HEK293 (cell line): ENCODE measurements around the gene GNAQ.

Source experiments
- CTCF ChIA-PET: fragments of 350-600 bp; formaldehyde crosslinking; extraction: SDS; loops from one replicate; lab custom pipeline; 2021; ENCODE audit warnings: antibody characterized with exemption; lab: Yijun Ruan, JAX
- POLR2A ChIA-PET: fragments of 300-600 bp; formaldehyde crosslinking; extraction: SDS; loops from one replicate; lab custom pipeline; 2020; ENCODE audit warnings: antibody characterized with exemption, inconsistent platforms; lab: Yijun Ruan, JAX
- H3K27ac ChIP-seq: fragments of 200-500 bp; sonication (Bioruptor generic); 2 replicates; pipeline ENCODE4 v1.5.1; 2014; ENCODE audit warnings: low read depth, low read length, control low read depth, inconsistent platforms; ENCODE audit errors: extremely low read depth
- H3K36me3 ChIP-seq, 2 experiments: fragments of 200-500 bp in 1 of 2; sonication (Bioruptor generic) in 1 of 2; 1 replicate in 1 of 2; 2 replicates in 1 of 2; pipeline ENCODE4 v1.5.1; 2014 to 2017; ENCODE audit warnings: inconsistent platforms in 2 of 2, low read length in 2 of 2; ENCODE audit not compliant: control insufficient read depth in 2 of 2, insufficient read depth in 1 of 2
- H3K4me1 ChIP-seq: fragments of 200-500 bp; sonication (Bioruptor generic); 2 replicates; pipeline ENCODE4 v1.5.1; 2014; ENCODE audit warnings: mild to moderate bottlenecking, low read length, inconsistent platforms; ENCODE audit not compliant: control insufficient read depth, insufficient read depth
- H3K4me3 ChIP-seq: 2 replicates; pipeline ENCODE4 v1.5.1; 2011; ENCODE audit warnings: low read depth, mild to moderate bottlenecking, control low read depth, low read length, moderate library complexity
- H3K9me3 ChIP-seq: fragments of 200-500 bp; sonication (Bioruptor generic); 2 replicates; pipeline ENCODE4 v1.5.1; 2014; ENCODE audit warnings: low read depth, low read length, inconsistent platforms; ENCODE audit not compliant: control insufficient read depth, insufficient read depth
- ELK4 ChIP-seq: IDR thresholded peaks from 2 replicates; pipeline ENCODE4 v1.6.1; 2011; ENCODE audit warnings: mild to moderate bottlenecking, low read depth, low read length, borderline replicate concordance
- FEZF1 ChIP-seq: fragments of 450-650 bp; formaldehyde crosslinking; IDR thresholded peaks from 2 replicates; pipeline ENCODE4 v1.5.1; 2016; ENCODE audit warnings: missing biosample characterization, missing genetic modification characterization
- KLF10 ChIP-seq: fragments of 450-650 bp; IDR thresholded peaks from 2 replicates; pipeline ENCODE4 v1.5.1; 2018; ENCODE audit warnings: missing biosample characterization, mild to moderate bottlenecking, missing genetic modification characterization
- KLF16 ChIP-seq: fragments of 450-650 bp; formaldehyde crosslinking; IDR thresholded peaks from 2 replicates; pipeline ENCODE4 v1.5.1; 2017; ENCODE audit warnings: missing biosample characterization, missing genetic modification characterization
- OSR2 ChIP-seq: fragments of 450-650 bp; formaldehyde crosslinking; IDR thresholded peaks from 2 replicates; pipeline ENCODE4 v1.5.1; 2016; ENCODE audit warnings: missing biosample characterization, missing genetic modification characterization
- PRDM1 ChIP-seq: fragments of 450-650 bp; formaldehyde crosslinking; IDR thresholded peaks from 2 replicates; pipeline ENCODE4; 2016; ENCODE audit warnings: missing biosample characterization, missing genetic modification characterization
- PRDM6 ChIP-seq: fragments of 450-650 bp; formaldehyde crosslinking; IDR thresholded peaks from 2 replicates; pipeline ENCODE4 v1.5.1; 2017; ENCODE audit warnings: missing biosample characterization, missing genetic modification characterization
- RBAK ChIP-seq: fragments of 450-650 bp; formaldehyde crosslinking; IDR thresholded peaks from 2 replicates; pipeline ENCODE4 v1.5.1; 2016; ENCODE audit warnings: missing biosample characterization, missing genetic modification characterization
- TCF7L2 ChIP-seq: IDR thresholded peaks from 2 replicates; pipeline ENCODE4 v1.6.1; 2011; ENCODE audit warnings: low read depth, mild to moderate bottlenecking, inconsistent platforms, low read length, moderate library complexity, borderline replicate concordance
- TRIM28 ChIP-seq: IDR thresholded peaks from 2 replicates; pipeline ENCODE4 v1.6.1; 2011; ENCODE audit warnings: low read length, control low read depth, borderline replicate concordance
- ZBTB20 ChIP-seq: fragments of 450-650 bp; formaldehyde crosslinking; IDR thresholded peaks from 2 replicates; pipeline ENCODE4 v1.5.1; 2016; ENCODE audit warnings: missing biosample characterization, missing genetic modification characterization
- ZNF157 ChIP-seq: fragments of 450-650 bp; formaldehyde crosslinking; IDR thresholded peaks from 2 replicates; pipeline ENCODE4 v1.5.1; 2016; ENCODE audit warnings: missing biosample characterization, missing genetic modification characterization
- ZNF16 ChIP-seq: fragments of 450-650 bp; formaldehyde crosslinking; IDR thresholded peaks from 2 replicates; pipeline ENCODE4 v1.5.1; 2016; ENCODE audit warnings: low read depth, missing biosample characterization, missing genetic modification characterization
- ZNF174 ChIP-seq: fragments of 450-650 bp; formaldehyde crosslinking; IDR thresholded peaks from 2 replicates; pipeline ENCODE4 v1.5.0; 2017; ENCODE audit warnings: missing biosample characterization, mild to moderate bottlenecking, missing genetic modification characterization
- ZNF433 ChIP-seq: fragments of 450-650 bp; formaldehyde crosslinking; IDR thresholded peaks from 2 replicates; pipeline ENCODE4 v1.5.1; 2016; ENCODE audit warnings: missing biosample characterization, missing genetic modification characterization, low read depth
- ZNF449 ChIP-seq: fragments of 450-650 bp; formaldehyde crosslinking; IDR thresholded peaks from 2 replicates; pipeline ENCODE4 v1.5.1; 2017; ENCODE audit warnings: missing biosample characterization, mild to moderate bottlenecking, missing genetic modification characterization, moderate library complexity
- ZNF529 ChIP-seq: fragments of 450-650 bp; formaldehyde crosslinking; IDR thresholded peaks from 2 replicates; pipeline ENCODE4 v1.5.1; 2017; ENCODE audit warnings: missing genetic modification characterization, missing biosample characterization; ENCODE audit not compliant: insufficient replicate concordance
- ZNF561 ChIP-seq: fragments of 450-650 bp; IDR thresholded peaks from 2 replicates; pipeline ENCODE4 v1.5.1; 2018; ENCODE audit warnings: missing biosample characterization, missing genetic modification characterization, borderline replicate concordance
- ZNF600 ChIP-seq: fragments of 450-650 bp; formaldehyde crosslinking; IDR thresholded peaks from 2 replicates; pipeline ENCODE4 v1.5.1; 2016; ENCODE audit warnings: missing biosample characterization, missing genetic modification characterization
- ZNF626 ChIP-seq: fragments of 450-650 bp; sonication (Bioruptor Pico); formaldehyde crosslinking; IDR thresholded peaks from 2 replicates; pipeline ENCODE4 v1.5.1; 2018; ENCODE audit warnings: missing biosample characterization, missing genetic modification characterization, inconsistent platforms
- ZNF645 ChIP-seq: fragments of 450-650 bp; formaldehyde crosslinking; IDR thresholded peaks from 2 replicates; pipeline ENCODE4; 2016; ENCODE audit warnings: missing biosample characterization, missing genetic modification characterization
- ZNF654 ChIP-seq: fragments of 450-650 bp; formaldehyde crosslinking; IDR thresholded peaks from 2 replicates; pipeline ENCODE4 v1.5.1; 2016; ENCODE audit warnings: low read depth, missing biosample characterization, missing genetic modification characterization
- ZNF660 ChIP-seq: fragments of 450-650 bp; IDR thresholded peaks from 2 replicates; pipeline ENCODE4 v1.5.1; 2018; ENCODE audit warnings: missing biosample characterization, mild to moderate bottlenecking, missing genetic modification characterization
- ZNF701 ChIP-seq: fragments of 450-650 bp; formaldehyde crosslinking; IDR thresholded peaks from 2 replicates; pipeline ENCODE4 v1.5.1; 2016; ENCODE audit warnings: missing biosample characterization, missing genetic modification characterization
- ZNF768 ChIP-seq: fragments of 450-650 bp; formaldehyde crosslinking; IDR thresholded peaks from 2 replicates; pipeline ENCODE4 v1.5.1; 2018; ENCODE audit warnings: missing biosample characterization, mild to moderate bottlenecking, missing genetic modification characterization
- ZNF830 ChIP-seq: fragments of 450-650 bp; IDR thresholded peaks from 2 replicates; pipeline ENCODE4 v1.5.0; 2018; ENCODE audit warnings: missing biosample characterization, missing genetic modification characterization, low read depth, mild to moderate bottlenecking, moderate library complexity
- ZSCAN18 ChIP-seq: fragments of 450-650 bp; formaldehyde crosslinking; IDR thresholded peaks from 2 replicates; pipeline ENCODE4 v1.5.1; 2016; ENCODE audit warnings: missing biosample characterization, missing genetic modification characterization

The GNAQ gene

GRCh38 chr9:77945798-77946197, 85.8 kb downstream of the GNAQ start (continued):
- no peak for TF ChIP-seq ZNF174 (tag by site-specific recombination)
- no peak for TF ChIP-seq ZNF16
- TF ChIP-seq OSR2 (tag by site-specific recombination) = no peak
- no peak for TF ChIP-seq ZNF157 (tag by site-specific recombination)
- no peak for TF ChIP-seq PRDM1 (tag by site-specific recombination)
- TF ChIP-seq ZNF660 = no peak
- no peak for TF ChIP-seq ZNF830 (tag by site-specific recombination)
- TF ChIP-seq ZNF600 = no peak
- no peak for TF ChIP-seq ZNF433 (tag by site-specific recombination)
- no peak for TF ChIP-seq ZNF654

GRCh38 chr9:77944556-77945243, 86.9 kb downstream of the GNAQ start:
- CTCF ChIA-PET = interaction anchor here (0.6 to 2.5 kb wide), 6 partner anchors 32 to 511 kb away, joined by 3 to 9 read pairs (median 4); no protein-coding TSS in a partner anchor
- no peak overlapping the region for H3K27ac ChIP-seq
- H3K36me3 ChIP-seq = no peaks in the 10 kb centered on the region
- peaks cover 9% of the 10 kb centered on the region for H3K4me1 ChIP-seq
- no peak for TF ChIP-seq ZBTB20 (tag by site-specific recombination)
- TF ChIP-seq PRDM6 (tag by site-specific recombination) = peak; percentile 70
- POLR2A ChIA-PET = no interaction called here
- no peaks in the 10 kb centered on the region for H3K9me3 ChIP-seq
- H3K4me3 ChIP-seq = no peak overlapping the region

- CTCF ChIA-PET = no interaction called here
- POLR2A ChIA-PET = no interaction called here
- H3K9me3 ChIP-seq = no peaks in the 10 kb centered on the region
- no peak overlapping the region for H3K27ac ChIP-seq
- H3K4me3 ChIP-seq = no peak overlapping the region
- H3K36me3 ChIP-seq = no peaks in the 10 kb centered on the region
- H3K4me1 ChIP-seq = peaks cover 9% of the 10 kb centered on the region
- no peak for TF ChIP-seq ZNF529 (tag by site-specific recombination)
- no peak for TF ChIP-seq ZNF701 (tag by site-specific recombination)
- TF ChIP-seq KLF16 (tag by site-specific recombination) = no peak
- no peak for TF ChIP-seq TRIM28
- TF ChIP-seq ELK4 = no peak
- no peak for TF ChIP-seq ZNF561
- no peak for TF ChIP-seq ZNF645
- no peak for TF ChIP-seq ZNF768 (tag by site-specific recombination)
- TF ChIP-seq ZNF600 = no peak
- no peak for TF ChIP-seq ZNF626 (tag by site-specific recombination)
- TF ChIP-seq ZNF449 (tag by site-specific recombination) = no peak
- TF ChIP-seq RBAK = no peak
- TF ChIP-seq FEZF1 (tag by site-specific recombination) = no peak
- TF ChIP-seq TCF7L2 = no peak
- no peak for TF ChIP-seq ZSCAN18
- TF ChIP-seq KLF10 (tag by site-specific recombination) = no peak
Observed at GRCh38 chr9:77943057-77943456, 88.6 kb downstream of the GNAQ start.
